Astrocyte (in vitro differentiated cells and primary cell): ENCODE data around the gene TK1.

ENCODE experiments used
- CTCF ChIP-seq: IDR thresholded peaks from 2 replicates; pipeline ENCODE4 v1.5.1; 2011; ENCODE audit warnings: low read depth, mild to moderate bottlenecking, inconsistent platforms, low read length, moderate library complexity; ENCODE audit not compliant: insufficient read depth
- EZH2 ChIP-seq: IDR thresholded peaks from 2 replicates; pipeline ENCODE4 v1.6.1; 2012; ENCODE audit warnings: mild to moderate bottlenecking, low read length, inconsistent platforms; ENCODE audit not compliant: insufficient read depth

- no peak for TF ChIP-seq CTCF
- TF ChIP-seq EZH2 = no peak
Measured at GRCh38 chr17:78135858-78136500, 50.9 kb downstream of the TK1 start.
